Brain microvascular endothelial cell (primary cell): ENCODE data around the gene STOML3.

ENCODE experiments used
- DNase-seq: peaks from one replicate; pipeline ENCODE4 v3.0.0-alpha.2; 2020
- H3K27ac ChIP-seq: fragments of 250-450 bp; sonication (Bioruptor Pico); 2 replicates; pipeline ENCODE4 v1.5.1; 2020; ENCODE audit warnings: mild to moderate bottlenecking, moderate library complexity
- H3K27me3 ChIP-seq: fragments of 250-450 bp; sonication (Bioruptor Pico); replicated peaks from 2 replicates; pipeline ENCODE4 v1.5.1; 2020; ENCODE audit warnings: mild to moderate bottlenecking
- H3K36me3 ChIP-seq: fragments of 250-450 bp; sonication (Bioruptor Pico); replicated peaks from 2 replicates; pipeline ENCODE4 v1.5.1; 2020; ENCODE audit warnings: mild to moderate bottlenecking
- H3K4me3 ChIP-seq: 2 replicates; pipeline ENCODE4 v1.5.1; 2011; ENCODE audit warnings: low read depth, mild to moderate bottlenecking, control low read depth, low read length, moderate library complexity
- CTCF ChIP-seq: IDR thresholded peaks from 2 replicates; pipeline ENCODE4 v1.5.1; 2011; ENCODE audit warnings: low read depth, mild to moderate bottlenecking, moderate library complexity, low read length, control low read depth, inconsistent platforms; ENCODE audit errors: missing control alignments
- in situ Hi-C: cut with HindIII; loops from 2 replicates; pipeline ENCODE4 v1.10.0; 2017; ENCODE audit warnings: low sequenced_read_pairs, low pct_ligation_motif_present

STOML3 gene, protein sequence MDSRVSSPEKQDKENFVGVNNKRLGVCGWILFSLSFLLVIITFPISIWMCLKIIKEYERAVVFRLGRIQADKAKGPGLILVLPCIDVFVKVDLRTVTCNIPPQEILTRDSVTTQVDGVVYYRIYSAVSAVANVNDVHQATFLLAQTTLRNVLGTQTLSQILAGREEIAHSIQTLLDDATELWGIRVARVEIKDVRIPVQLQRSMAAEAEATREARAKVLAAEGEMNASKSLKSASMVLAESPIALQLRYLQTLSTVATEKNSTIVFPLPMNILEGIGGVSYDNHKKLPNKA

GRCh38 chr13:38990693-38991092 lies at the start of gene STOML3:
Gene STOML3, minus strand, starts transcription at chr13:38990831. Its CDS starts 110 bp downstream, at chr13:38990721.
- no peak within 1 kb of the TSS for H3K27ac ChIP-seq
- no peak for DNase-seq
- in situ Hi-C loops = no loop called here

GRCh38 chr13:39040206-39040605 lies 49.6 kb upstream of the STOML3 start:
- in situ Hi-C loops = no loop called here
- Histone ChIP-seq H3K27me3 (no peaks in the 10 kb centered on the region), H3K36me3 (no peaks in the 10 kb centered on the region), H3K4me3 (no peak overlapping the region), H3K27ac (no peak overlapping the region)
- DNase-seq = no peak
- no peak for TF ChIP-seq CTCF

More at GRCh38 chr13:38990693-38991092, at the start of gene STOML3:
- Histone ChIP-seq H3K36me3 (no peaks in the 10 kb centered on the region), H3K4me3 (no peak within 1 kb of the TSS), H3K27me3 (no peaks in the 10 kb centered on the region)
- no peak for TF ChIP-seq CTCF

DNA sequence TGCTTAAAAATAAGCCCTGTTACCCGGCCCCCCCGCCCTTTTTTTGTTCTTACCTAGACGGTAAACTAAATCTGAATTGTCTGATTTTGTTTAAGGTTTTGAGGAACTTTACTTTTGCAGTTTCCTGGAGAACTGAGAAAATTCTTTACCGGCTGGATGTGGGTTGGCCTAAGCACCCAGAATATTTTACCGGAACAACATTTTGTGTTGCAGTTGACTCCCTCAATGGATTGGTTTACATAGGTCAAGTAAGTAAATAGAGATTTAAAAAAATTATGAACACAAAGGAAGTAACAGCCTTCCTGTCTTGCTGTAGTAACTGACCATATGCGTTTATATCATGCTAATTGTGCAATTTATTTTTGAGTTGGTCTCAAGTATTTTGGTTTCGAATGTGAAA lies 48.4 kb upstream of the STOML3 start:
- H3K4me3 ChIP-seq = peak overlapping the region; percentile 93
- H3K27me3 ChIP-seq = no peaks in the 10 kb centered on the region
- no peak for TF ChIP-seq CTCF
- in situ Hi-C loops = no loop called here
- no peak overlapping the region for H3K27ac ChIP-seq
- H3K36me3 ChIP-seq = no peaks in the 10 kb centered on the region
- DNase-seq = no peak

DNA sequence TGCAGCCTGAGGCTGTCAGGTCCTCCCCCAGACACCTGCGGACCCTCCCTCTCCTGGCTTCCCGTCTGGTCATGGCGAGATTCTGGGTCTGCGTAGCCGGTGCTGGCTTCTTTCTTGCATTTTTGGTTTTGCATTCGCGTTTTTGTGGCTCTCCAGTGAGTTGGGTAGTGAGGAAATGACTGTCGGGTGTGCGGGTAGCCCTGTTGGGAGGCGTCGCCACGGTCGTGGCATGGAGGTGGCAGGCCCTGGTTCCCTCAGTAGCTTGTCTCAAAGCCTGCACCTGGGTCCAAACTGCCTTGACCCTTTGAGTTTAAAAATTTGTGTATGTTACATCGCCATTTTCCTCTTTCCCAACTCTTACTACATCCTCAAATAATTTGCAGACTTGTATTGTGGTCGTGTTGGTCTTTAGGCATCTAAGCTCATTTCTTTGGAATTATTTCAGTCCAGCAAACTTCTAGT lies 48.0 kb upstream of the STOML3 start:
- no peaks in the 10 kb centered on the region for H3K27me3 ChIP-seq
- DNase-seq = no peak
- no peaks in the 10 kb centered on the region for H3K36me3 ChIP-seq
- no peak for TF ChIP-seq CTCF
- in situ Hi-C loops = no loop called here
- peak overlapping the region; percentile 86 for H3K27ac ChIP-seq
- peak overlapping the region; percentile 93 for H3K4me3 ChIP-seq

DNA sequence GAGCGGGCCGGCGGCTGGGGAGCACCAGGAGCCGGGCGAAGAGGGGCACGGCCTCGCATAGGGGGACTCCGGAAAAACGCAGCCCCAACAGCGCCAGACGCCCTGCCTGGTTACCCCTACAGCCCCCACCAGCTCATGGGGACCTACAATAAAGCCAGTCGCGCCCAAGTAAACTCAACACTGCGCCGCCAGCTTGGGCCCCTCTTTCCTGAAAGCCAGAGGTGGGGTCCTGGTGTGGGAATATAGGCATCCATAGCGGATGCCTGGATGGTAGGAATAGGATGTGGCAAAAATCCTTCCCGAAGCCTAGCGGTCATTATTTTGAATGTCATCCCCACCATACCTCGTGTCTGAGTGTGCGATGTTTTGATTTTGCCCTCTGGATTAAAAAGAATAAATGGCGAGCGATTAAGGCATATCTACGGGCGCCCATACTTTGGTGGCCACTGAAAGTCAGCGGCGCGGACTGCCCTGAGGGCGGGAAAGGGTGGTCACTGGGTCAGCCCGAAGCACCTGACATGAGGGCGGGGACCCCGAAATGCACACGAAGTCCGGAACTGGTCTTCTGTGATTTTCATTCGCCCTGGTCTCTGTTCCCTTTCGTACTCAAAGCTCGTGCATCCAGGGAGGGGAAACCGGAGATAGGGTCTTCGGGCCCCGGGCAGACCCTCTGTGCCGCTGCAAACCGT lies 47.4 kb upstream of the STOML3 start, which contains the start of the genes NHLRC3 and PROSER1:
TSS of gene NHLRC3 (plus strand) at position 577 of the 689 bp plus-strand sequence. CDS start 184 bp downstream, outside the sequence.
TSS of gene PROSER1 (minus strand) at position 210 of the 689 bp plus-strand sequence. CDS start 847 bp downstream, outside the sequence.
- Histone ChIP-seq H3K27ac (peak within 1 kb of the TSS; percentile 86), H3K36me3 (no peaks in the 10 kb centered on the region), H3K4me3 (peak within 1 kb of the TSS; percentile 93), H3K27me3 (no peaks in the 10 kb centered on the region)
- peak; percentile 83 for DNase-seq
- TF ChIP-seq CTCF = no peak
- in situ Hi-C loops = no loop called here
